OCI-LY3 (cell line): ENCODE results near the gene NCMAP.

Experiments
- CTCF ChIP-seq: fragments of 200-600, 300-600 bp; sonication (generic); IDR thresholded peaks from 2 replicates; pipeline ENCODE4 v1.5.1; 2014; ENCODE audit warnings: antibody characterized with exemption, low read length, low read depth
- EZH2phosphoT487 ChIP-seq: fragments of 200-600 bp; shearing (Covaris generic); IDR thresholded peaks from 2 replicates; pipeline ENCODE4 v1.6.1; 2018; ENCODE audit warnings: antibody characterized with exemption, mixed run types, low read depth

GRCh38 chr1:24507405-24507804, 48.5 kb upstream of the NCMAP start:
- TF ChIP-seq CTCF (no peak), EZH2phosphoT487 (no peak)
